SK-N-MC (cell line): Measurements from ENCODE around the gene ZBTB9.

ENCODE experiments used
- EZH2 ChIP-seq: fragments of 200-600 bp; sonication (generic); IDR thresholded peaks from one replicate; pipeline ENCODE4 v1.6.1; 2017; ENCODE audit warnings: antibody characterized with exemption
- FOXP2 ChIP-seq: optimal IDR thresholded peaks from 2 replicates; pipeline ENCODE3; 2011; ENCODE audit warnings: mild to moderate bottlenecking, moderate library complexity; ENCODE audit not compliant: insufficient read depth; ENCODE audit errors: extremely low read length, control extremely low read depth
- POLR2AphosphoS5 ChIP-seq: IDR thresholded peaks from 2 replicates; pipeline ENCODE4 v1.6.1; 2012; ENCODE audit warnings: mild to moderate bottlenecking, low read depth, low read length, borderline replicate concordance

DNA sequence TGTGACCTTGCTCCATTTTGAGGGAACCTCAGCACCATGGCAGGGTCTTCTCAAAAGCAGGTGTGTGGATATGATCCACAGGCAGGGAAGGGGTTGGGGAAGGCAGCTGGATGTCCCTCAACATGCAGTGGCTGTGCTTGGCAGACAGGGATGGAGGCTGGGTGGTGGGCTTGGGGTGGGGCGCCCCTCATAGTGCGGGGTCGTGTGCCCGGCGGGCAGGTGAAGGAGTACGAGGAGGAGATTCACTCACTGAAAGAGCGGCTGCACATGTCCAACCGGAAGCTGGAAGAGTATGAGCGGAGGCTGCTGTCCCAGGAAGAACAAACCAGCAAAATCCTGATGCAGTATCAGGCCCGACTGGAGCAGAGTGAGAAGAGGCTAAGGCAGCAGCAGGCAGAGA, 8.0 kb upstream of the ZBTB9 start:
- TF ChIP-seq POLR2AphosphoS5 (no peak), EZH2 (no peak), FOXP2 (no peak)
